Loucy (cell line): ENCODE data around the gene GPALPP1.

Experiments used
- H2AFZ ChIP-seq: fragments of 200-600 bp; sonication (generic); 2 replicates; pipeline ENCODE4 v1.6.0; 2016; ENCODE audit warnings: antibody characterized with exemption, mild to moderate bottlenecking, low read length, moderate library complexity
- H3F3A ChIP-seq: fragments of 200-600 bp; 2 replicates; pipeline ENCODE4 v1.6.0; 2016; ENCODE audit warnings: antibody characterized with exemption, low read depth, mild to moderate bottlenecking
- H3K27me3 ChIP-seq: fragments of 200-600 bp; sonication (generic); 2 replicates; pipeline ENCODE4 v1.6.1; 2014; ENCODE audit warnings: low read length, mild to moderate bottlenecking; ENCODE audit not compliant: insufficient read depth, poor library complexity, severe bottlenecking
- H3K36me3 ChIP-seq: fragments of 200-600 bp; sonication (generic); 2 replicates; pipeline ENCODE4 v1.6.1; 2016; ENCODE audit warnings: low read length; ENCODE audit not compliant: insufficient read depth
- H3K4me1 ChIP-seq: fragments of 200-600 bp; sonication (generic); 2 replicates; pipeline ENCODE4 v1.5.1; 2014; ENCODE audit warnings: low read length, mild to moderate bottlenecking; ENCODE audit not compliant: insufficient read depth, poor library complexity, severe bottlenecking
- H3K4me2 ChIP-seq: fragments of 200-600 bp; sonication (generic); 2 replicates; pipeline ENCODE4 v1.6.0; 2014; ENCODE audit warnings: antibody characterized with exemption, low read length, low read depth, mild to moderate bottlenecking; ENCODE audit not compliant: poor library complexity, severe bottlenecking
- H3K4me3 ChIP-seq: fragments of 200-600 bp; sonication (generic); 2 replicates; pipeline ENCODE4 v1.5.1; 2014; ENCODE audit warnings: low read length, mild to moderate bottlenecking, mixed read lengths; ENCODE audit not compliant: poor library complexity, severe bottlenecking
- H3K79me2 ChIP-seq: fragments of 200-600 bp; sonication (generic); 2 replicates; pipeline ENCODE4 v1.6.1; 2014; ENCODE audit warnings: low read length; ENCODE audit not compliant: insufficient read depth
- H3K9ac ChIP-seq: fragments of 200-600 bp; sonication (generic); 2 replicates; pipeline ENCODE4 v1.6.0; 2014; ENCODE audit warnings: mild to moderate bottlenecking, low read depth, low read length, moderate library complexity; ENCODE audit not compliant: poor library complexity, severe bottlenecking
- H3K9me2 ChIP-seq: fragments of 200-600 bp; sonication (generic); replicated peaks from 2 replicates; pipeline ENCODE4 v1.6.1; 2016; ENCODE audit warnings: low read depth, low read length, mixed read lengths
- H3K9me3 ChIP-seq: fragments of 200-600 bp; sonication (generic); 2 replicates; pipeline ENCODE4 v1.6.1; 2014; ENCODE audit warnings: mild to moderate bottlenecking, antibody characterized with exemption, low read length, low read depth; ENCODE audit not compliant: insufficient read depth
- H4K20me1 ChIP-seq: fragments of 200-600 bp; sonication (generic); 2 replicates; pipeline ENCODE4 v1.6.0; 2014; ENCODE audit warnings: antibody characterized with exemption, low read length, mild to moderate bottlenecking; ENCODE audit not compliant: insufficient read depth, poor library complexity, severe bottlenecking
- CTCF ChIP-seq: fragments of 200-600 bp; sonication (generic); conservative IDR thresholded peaks from 2 replicates; pipeline ENCODE4 v1.5.1; 2014; ENCODE audit warnings: mild to moderate bottlenecking, antibody characterized with exemption, low read length
- EZH2phosphoT487 ChIP-seq: fragments of 200-600 bp; IDR thresholded peaks from 2 replicates; pipeline ENCODE4 v1.6.1; 2018; ENCODE audit warnings: antibody characterized with exemption, mild to moderate bottlenecking, moderate library complexity, borderline replicate concordance

Gene GPALPP1

GRCh38 chr13:45046445-45046844 is 57.1 kb downstream of the GPALPP1 start:
- Histone ChIP-seq H3K9ac (peak overlapping the region; percentile 20), H3K4me1 (peaks cover 5% of the 10 kb centered on the region), H4K20me1 (no peaks in the 10 kb centered on the region), H3K27me3 (no peaks in the 10 kb centered on the region), H3K4me3 (peak overlapping the region; percentile 50), H3K9me3 (no peaks in the 10 kb centered on the region), H3K4me2 (peak overlapping the region; percentile 76), H2AFZ (peak overlapping the region; percentile 87), H3K36me3 (no peaks in the 10 kb centered on the region), H3F3A (no peaks in the 10 kb centered on the region), H3K9me2 (no peaks in the 10 kb centered on the region), H3K79me2 (no peaks in the 10 kb centered on the region)
- no peak for TF ChIP-seq EZH2phosphoT487
- TF ChIP-seq CTCF, result no peak

- TF ChIP-seq EZH2phosphoT487 (no peak), CTCF (peak; percentile 95)
- Histone ChIP-seq H3K36me3 (no peaks in the 10 kb centered on the region), H4K20me1 (no peaks in the 10 kb centered on the region), H3K4me2 (peak overlapping the region; percentile 76), H3K9me3 (no peaks in the 10 kb centered on the region), H3F3A (no peaks in the 10 kb centered on the region), H3K9me2 (no peaks in the 10 kb centered on the region), H3K4me3 (peak overlapping the region; percentile 50), H3K9ac (peak overlapping the region; percentile 20), H2AFZ (peak overlapping the region; percentile 87), H3K79me2 (no peaks in the 10 kb centered on the region), H3K4me1 (peaks cover 5% of the 10 kb centered on the region), H3K27me3 (no peaks in the 10 kb centered on the region)
Measured at GRCh38 chr13:45047394-45048310, 58.3 kb downstream of the GPALPP1 start.

- peak overlapping the region; percentile 35; the same call in 1 of the 2 replicates for H2AFZ ChIP-seq
- no peaks in the 10 kb centered on the region for H3K9me3 ChIP-seq
- H3K4me2 ChIP-seq, result no peak overlapping the region
Measured at GRCh38 chr13:45048890-45049407, 59.6 kb downstream of the GPALPP1 start.

More at GRCh38 chr13:45048890-45049407, 59.6 kb downstream of the GPALPP1 start:
- Histone ChIP-seq H3K4me3 (no peak overlapping the region), H3F3A (no peaks in the 10 kb centered on the region), H3K36me3 (no peaks in the 10 kb centered on the region), H3K79me2 (no peaks in the 10 kb centered on the region), H3K9me2 (no peaks in the 10 kb centered on the region), H4K20me1 (no peaks in the 10 kb centered on the region), H3K4me1 (peaks cover 5% of the 10 kb centered on the region), H3K27me3 (no peaks in the 10 kb centered on the region), H3K9ac (no peak overlapping the region)
- no peak for TF ChIP-seq EZH2phosphoT487
- TF ChIP-seq CTCF, result no peak
